HG03342 (cell line): ENCODE results near the gene ACTC1.

Experiments used
- ATAC-seq: cut with Tn5 transposase; IDR thresholded peaks from one replicate; pipeline ENCODE4 v1.9.1; 2021; ENCODE audit warnings: mild to moderate bottlenecking, moderate library complexity; ENCODE audit not compliant: unreplicated experiment

Gene ACTC1

GRCh38 chr15:34759992-34760391 lies 35.4 kb downstream of the ACTC1 start:
- ATAC-seq = no peak

GRCh38 chr15:34759347-34759746 lies 36.0 kb downstream of the ACTC1 start:
- no peak for ATAC-seq

GRCh38 chr15:34757262-34757661 lies 38.1 kb downstream of the ACTC1 start:
- no peak for ATAC-seq

- ATAC-seq = no peak
These were observed 40.0 kb downstream of the ACTC1 start for GRCh38 chr15:34755419-34755773.

GRCh38 chr15:34754674-34755418 lies 40.5 kb downstream of the ACTC1 start, which contains the start of gene GJD2:
GJD2 (minus strand) TSS chr15:34754998; CDS start chr15:34754488, 510 bp downstream.
- no peak for ATAC-seq

GRCh38 chr15:34754171-34754601 lies 41.2 kb downstream of the ACTC1 start:
- no peak for ATAC-seq

GRCh38 chr15:34753236-34753894 lies 42.0 kb downstream of the ACTC1 start:
- no peak for ATAC-seq

GRCh38 chr15:34749691-34750090 lies 45.7 kb downstream of the ACTC1 start:
- ATAC-seq = no peak
